Activated CD4-positive, alpha-beta T cell treated with anti-CD3 and anti-CD28 coated beads for 24 hours (primary cell): ENCODE measurements around the gene SERINC4.
A peak's percentile ranks its signal among the peaks of the same experiment; 100 is the strongest.

Source experiments
- DNase-seq, 2 donors: peaks; one replicate each; pipeline ENCODE4 v3.0.0-alpha.2; 2020; ENCODE audit warnings: low read depth in 2 of 2

Gene SERINC4

GRCh38 chr15:43796566-43796965, 3.5 kb downstream of the SERINC4 start:
- no peak for DNase-seq

- DNase-seq: no peak
These were observed 4.0 kb downstream of the SERINC4 start for GRCh38 chr15:43795997-43796396.

GRCh38 chr15:43795197-43795596, 4.8 kb downstream of the SERINC4 start:
- DNase-seq: no peak

GRCh38 chr15:43794269-43795037, 5.6 kb downstream of the SERINC4 start:
- DNase-seq: no peak

GRCh38 chr15:43793647-43794046, 6.4 kb downstream of the SERINC4 start:
- DNase-seq: no peak

GRCh38 chr15:43792761-43793476, 7.1 kb downstream of the SERINC4 start:
- DNase-seq: peak in 1 of 2 donors; percentile 8

GRCh38 chr15:43791993-43792760, 7.8 kb downstream of the SERINC4 start, which contains the start of gene SERF2:
TSS of gene SERF2 (plus strand) at chr15:43792320. CDS start at chr15:43792377, 57 bp downstream.
- DNase-seq: peak; percentile 99 to 100

GRCh38 chr15:43789409-43789808, 10.6 kb downstream of the SERINC4 start:
- no peak for DNase-seq

- DNase-seq: no peak
These were observed 21.0 kb downstream of the SERINC4 start for GRCh38 chr15:43779016-43779415.

- DNase-seq: peak; percentile 69 to 83
These were observed 22.6 kb downstream of the SERINC4 start for GRCh38 chr15:43777267-43777914.

GRCh38 chr15:43776718-43777266, 23.2 kb downstream of the SERINC4 start, which contains the start of gene ELL3:
TSS of gene ELL3 (minus strand) at chr15:43776966. CDS start at chr15:43776901, 65 bp downstream.
- peak; percentile 58 to 73 for DNase-seq

- DNase-seq: peak in 1 of 2 donors; percentile 9
These were observed 23.8 kb downstream of the SERINC4 start for GRCh38 chr15:43776101-43776717.

- DNase-seq: no peak
These were observed 24.5 kb downstream of the SERINC4 start for GRCh38 chr15:43775411-43775965.

- DNase-seq: no peak
These were observed 26.0 kb downstream of the SERINC4 start for GRCh38 chr15:43774062-43774461.

- no peak for DNase-seq
These were observed 27.4 kb downstream of the SERINC4 start for GRCh38 chr15:43772624-43773023.

GRCh38 chr15:43771816-43772215, 28.2 kb downstream of the SERINC4 start:
- DNase-seq: no peak

- peak; percentile 53 to 61 for DNase-seq
These were observed 30.3 kb downstream of the SERINC4 start for GRCh38 chr15:43769584-43770228.

- no peak for DNase-seq
These were observed 36.1 kb downstream of the SERINC4 start for GRCh38 chr15:43763819-43764446.

- no peak for DNase-seq
These were observed 37.2 kb downstream of the SERINC4 start for GRCh38 chr15:43762824-43763223.
